HG03432 (cell line): ENCODE data around the gene ITFG2.
"Not testable (repeated sequence)": the region's sequence is repeated elsewhere in the genome, so short reads cannot be mapped to it uniquely, and the experiment has no call there.

Experiments used
- ATAC-seq: cut with Tn5 transposase; IDR thresholded peaks from one replicate; pipeline ENCODE4 v1.9.1; 2021; ENCODE audit warnings: mild to moderate bottlenecking, moderate library complexity; ENCODE audit not compliant: unreplicated experiment

Gene ITFG2

GRCh38 chr12:2812290-2813213 is at the start of gene ITFG2:
Gene ITFG2 (plus strand): TSS chr12:2812668. CDS start chr12:2812761, 93 bp downstream.
- peak; percentile 94 for ATAC-seq

- no peak for ATAC-seq
Observed at GRCh38 chr12:2764398-2764797, 48.1 kb upstream of the ITFG2 start.

GRCh38 chr12:2765052-2765451 is 47.4 kb upstream of the ITFG2 start:
- no peak for ATAC-seq

- ATAC-seq = no peak
Observed at GRCh38 chr12:2765608-2766007, 46.9 kb upstream of the ITFG2 start.

GRCh38 chr12:2768224-2768961 is 44.1 kb upstream of the ITFG2 start:
- no peak for ATAC-seq

- ATAC-seq = no peak
Observed at GRCh38 chr12:2769866-2770533, 42.5 kb upstream of the ITFG2 start.

- not testable (repeated sequence) for ATAC-seq
Observed at GRCh38 chr12:2770544-2770943, 41.9 kb upstream of the ITFG2 start.

- no peak for ATAC-seq
Observed at GRCh38 chr12:2772370-2772769, 40.1 kb upstream of the ITFG2 start.

- no peak for ATAC-seq
Observed at GRCh38 chr12:2773199-2773875, 39.1 kb upstream of the ITFG2 start.

- ATAC-seq = no peak
Observed at GRCh38 chr12:2775431-2775830, 37.0 kb upstream of the ITFG2 start.

GRCh38 chr12:2776129-2776806 is 36.2 kb upstream of the ITFG2 start:
- no peak for ATAC-seq

- no peak for ATAC-seq
Observed at GRCh38 chr12:2779281-2779680, 33.2 kb upstream of the ITFG2 start.

GRCh38 chr12:2783936-2784600 is 28.4 kb upstream of the ITFG2 start:
- no peak for ATAC-seq

GRCh38 chr12:2785017-2785416 is 27.5 kb upstream of the ITFG2 start:
- ATAC-seq = no peak

- ATAC-seq = no peak
Observed at GRCh38 chr12:2791089-2791488, 21.4 kb upstream of the ITFG2 start.

- no peak for ATAC-seq
Observed at GRCh38 chr12:2792671-2793500, 19.6 kb upstream of the ITFG2 start.

GRCh38 chr12:2793561-2793960 is 18.9 kb upstream of the ITFG2 start:
- ATAC-seq = no peak

GRCh38 chr12:2794191-2794735 is 18.2 kb upstream of the ITFG2 start:
- peak; percentile 9 for ATAC-seq
